Stimulated activated CD8-positive, alpha-beta memory T cell treated with anti-CD3 and anti-CD28 coated beads, Interleukin-12 subunit alpha, Interleukin-12 subunit beta, amount 100 ng/mL, for 4 hours (primary cell): ENCODE data around the gene PTPRQ.

ENCODE experiments used
- DNase-seq: peaks from one replicate; pipeline ENCODE4 v3.0.0-alpha.2; 2020; ENCODE audit warnings: low read depth

PTPRQ gene

DNA sequence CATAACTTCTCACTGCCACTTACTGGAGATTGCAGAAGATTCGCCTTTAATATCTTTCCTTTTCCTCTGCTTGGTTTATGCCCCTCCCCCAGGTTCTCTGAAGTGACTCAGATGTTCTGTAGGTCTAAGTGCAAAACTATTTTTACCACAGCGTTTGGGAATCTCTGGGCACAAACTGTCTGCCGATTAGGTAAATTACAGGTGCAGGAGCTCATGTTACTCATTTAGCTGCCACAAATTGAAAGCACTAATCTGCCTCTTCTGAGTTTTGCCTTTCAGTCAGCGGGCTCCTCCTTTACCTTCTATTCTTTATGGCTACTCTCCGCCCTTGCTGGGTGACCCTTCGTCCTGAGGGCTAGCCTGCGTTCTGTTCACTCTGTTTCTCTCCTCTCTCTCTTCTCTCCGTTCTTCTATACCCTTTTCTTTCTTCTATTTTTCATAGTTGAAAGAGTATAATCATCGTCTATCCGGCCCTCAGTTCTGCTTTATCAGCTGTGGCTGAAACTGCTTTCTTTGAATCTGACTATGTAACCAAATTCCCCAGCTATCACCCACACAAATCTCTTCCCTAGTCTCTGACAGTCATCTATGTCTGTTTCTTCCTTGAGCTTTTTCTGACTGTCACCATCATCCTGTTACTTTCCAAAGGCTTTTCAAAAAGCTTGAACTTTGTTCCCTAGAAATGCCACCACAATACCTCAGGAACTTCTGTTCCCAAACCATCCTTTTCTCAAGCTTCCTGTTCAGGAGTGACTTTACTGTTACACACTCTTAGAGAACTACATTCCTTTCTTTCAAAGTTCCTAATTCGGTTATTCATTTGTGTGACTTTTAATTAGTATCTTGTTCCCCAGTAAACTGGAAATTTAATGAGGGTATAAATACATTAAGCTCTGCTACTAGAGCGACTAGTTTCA lies 259.1 kb downstream of the PTPRQ start:
- no peak for DNase-seq

DNA sequence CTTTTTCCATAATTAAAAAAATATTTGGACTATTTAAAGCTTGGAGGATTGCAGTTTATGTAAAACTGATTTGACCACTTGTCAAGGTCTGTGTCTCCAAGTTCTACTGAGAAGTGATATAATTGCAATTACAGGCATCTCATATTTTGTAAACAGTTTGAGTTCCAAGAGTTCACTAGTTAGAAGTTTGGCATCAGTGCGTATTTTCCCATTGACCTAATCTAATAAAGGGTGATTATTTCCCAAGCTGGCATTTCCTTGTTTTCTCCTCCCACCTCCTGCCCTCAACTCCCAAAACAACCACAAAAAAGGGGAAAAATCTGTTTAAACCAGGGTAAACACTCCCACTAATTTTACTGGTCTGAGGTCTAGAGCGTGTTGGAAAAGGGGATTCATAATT lies 260.4 kb downstream of the PTPRQ start:
- DNase-seq: no peak

DNA sequence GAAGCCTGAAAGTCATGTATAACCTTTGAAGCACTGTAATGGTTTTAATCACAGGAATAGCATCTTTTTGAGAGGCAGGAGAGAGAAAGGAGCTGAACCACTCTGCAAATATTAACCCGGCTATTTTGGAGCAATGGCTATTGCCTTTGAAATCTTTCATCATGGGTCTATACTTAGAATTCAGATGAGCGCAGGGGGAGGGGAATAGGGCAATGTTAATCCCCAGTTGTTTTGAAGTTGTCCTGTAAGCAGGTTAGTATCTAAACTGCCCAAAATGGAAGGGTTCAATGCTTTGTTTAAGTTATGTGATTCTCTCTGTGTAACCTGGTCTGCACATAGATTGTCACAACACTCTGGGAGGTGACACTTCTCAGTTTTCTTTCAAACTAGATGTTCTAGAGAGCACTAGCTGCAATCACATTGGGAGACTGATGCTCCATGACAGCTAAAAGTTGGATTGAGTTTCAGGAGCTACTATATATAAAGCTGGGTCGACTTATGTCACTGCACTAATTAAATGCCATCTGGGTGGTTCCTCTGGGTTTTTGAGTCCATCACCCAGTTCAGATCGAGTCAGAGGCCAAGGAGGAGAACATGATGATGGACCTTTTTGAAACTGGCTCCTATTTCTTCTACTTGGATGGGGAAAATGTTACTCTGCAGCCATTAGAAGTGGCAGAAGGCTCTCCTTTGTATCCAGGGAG lies 263.2 kb downstream of the PTPRQ start, which contains the start of gene MYF6:
MYF6 (plus strand) TSS at position 509 of the 704 bp plus-strand sequence; CDS start at position 595, 86 bp downstream.
- DNase-seq: no peak

DNA sequence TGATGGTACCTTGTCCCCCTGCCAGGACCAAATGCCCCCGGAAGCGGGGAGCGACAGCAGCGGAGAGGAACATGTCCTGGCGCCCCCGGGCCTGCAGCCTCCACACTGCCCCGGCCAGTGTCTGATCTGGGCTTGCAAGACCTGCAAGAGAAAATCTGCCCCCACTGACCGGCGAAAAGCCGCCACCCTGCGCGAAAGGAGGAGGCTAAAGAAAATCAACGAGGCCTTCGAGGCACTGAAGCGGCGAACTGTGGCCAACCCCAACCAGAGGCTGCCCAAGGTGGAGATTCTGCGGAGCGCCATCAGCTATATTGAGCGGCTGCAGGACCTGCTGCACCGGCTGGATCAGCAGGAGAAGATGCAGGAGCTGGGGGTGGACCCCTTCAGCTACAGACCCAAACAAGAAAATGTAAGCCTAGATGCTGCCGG lies 263.8 kb downstream of the PTPRQ start:
- DNase-seq: no peak

DNA sequence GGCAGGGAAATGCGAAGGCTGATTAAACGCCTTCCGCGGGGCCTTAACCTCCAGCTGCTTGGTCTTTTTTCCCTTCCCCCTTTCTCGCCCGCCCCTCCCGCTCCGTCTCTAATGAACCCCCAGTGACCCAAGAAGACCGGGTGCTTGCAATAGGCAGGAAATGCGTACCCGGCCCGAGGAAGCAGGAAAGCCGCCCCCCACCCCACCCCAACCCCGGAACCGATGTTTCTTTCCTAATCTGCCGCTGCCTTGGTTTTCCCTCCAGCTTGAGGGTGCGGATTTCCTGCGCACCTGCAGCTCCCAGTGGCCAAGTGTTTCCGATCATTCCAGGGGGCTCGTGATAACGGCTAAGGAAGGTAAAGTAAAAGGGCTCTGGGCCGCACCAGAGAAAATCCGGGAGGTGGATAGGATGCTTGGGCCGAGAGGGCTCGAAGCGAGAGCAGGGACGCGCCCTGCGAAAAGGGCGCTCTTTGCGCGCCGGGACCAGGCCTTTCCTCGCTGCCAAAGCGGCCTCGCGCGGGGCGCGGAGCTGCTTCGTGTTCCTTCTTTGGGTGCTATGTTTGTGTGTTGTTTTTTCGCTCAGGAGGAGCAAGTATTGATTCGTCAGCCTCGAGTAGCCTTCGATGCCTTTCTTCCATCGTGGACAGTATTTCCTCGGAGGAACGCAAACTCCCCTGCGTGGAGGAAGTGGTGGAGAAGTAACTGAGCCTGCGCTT lies 264.4 kb downstream of the PTPRQ start:
- no peak for DNase-seq

DNA sequence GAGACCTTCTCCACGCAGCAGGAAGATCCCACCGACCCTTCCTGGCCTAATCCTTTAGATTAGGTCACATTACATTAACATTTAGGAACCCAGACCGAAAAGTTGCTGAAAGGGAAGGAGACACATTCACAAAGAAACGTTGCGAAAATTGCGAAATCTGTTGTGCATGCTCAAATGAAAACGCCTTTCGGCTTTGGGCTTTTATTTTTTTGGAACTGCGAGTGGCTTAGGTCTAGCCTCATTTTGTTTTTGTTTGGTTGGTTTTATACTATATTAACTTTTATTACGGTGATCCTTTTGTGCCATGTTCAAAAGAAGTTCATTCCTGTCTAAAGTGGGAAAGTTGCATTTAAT lies 264.9 kb downstream of the PTPRQ start:
- no peak for DNase-seq

DNA sequence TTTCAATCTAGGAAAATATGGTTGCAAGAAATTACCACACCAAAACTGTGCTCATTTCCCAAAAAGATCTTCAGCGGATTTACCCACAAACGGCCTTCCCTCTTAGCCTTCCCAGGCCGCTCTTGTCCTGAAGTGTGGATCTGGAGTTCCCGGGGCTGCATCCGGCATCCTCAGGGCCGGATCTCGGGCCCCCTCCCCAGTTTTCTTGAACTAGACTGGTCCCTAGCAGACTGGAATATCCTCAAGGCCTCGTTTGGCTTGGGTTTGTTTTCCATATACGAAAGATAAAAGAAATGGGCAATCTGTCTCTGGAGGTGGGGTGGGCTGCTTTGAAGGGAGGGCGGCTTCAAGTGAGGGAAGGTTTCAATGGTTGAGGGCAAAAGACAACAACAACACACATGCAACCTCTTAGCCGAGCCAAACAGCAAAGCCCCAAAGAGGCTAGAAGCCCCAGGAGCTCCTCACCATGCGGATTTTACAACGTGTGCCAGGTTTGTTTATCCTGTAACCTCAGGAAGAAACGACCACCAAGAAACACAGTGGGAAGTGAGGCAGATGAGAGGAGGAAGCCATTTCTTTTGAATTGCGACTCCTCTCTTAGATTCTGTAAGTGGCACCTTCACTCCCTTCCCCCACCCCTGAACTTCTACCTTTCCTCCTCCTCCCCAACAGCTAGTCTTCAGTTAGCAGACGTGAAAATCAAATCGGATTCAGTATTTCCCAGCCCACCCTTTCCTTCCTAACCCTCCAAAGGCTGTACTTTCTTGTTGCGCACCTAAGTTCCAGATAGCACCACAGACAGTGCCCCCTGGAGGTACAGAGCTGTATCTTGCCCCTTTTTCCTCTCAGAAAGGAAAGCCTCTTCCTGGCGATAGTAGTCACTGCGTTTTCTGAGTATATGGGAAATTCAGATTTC lies 266.0 kb downstream of the PTPRQ start:
- no peak for DNase-seq

DNA sequence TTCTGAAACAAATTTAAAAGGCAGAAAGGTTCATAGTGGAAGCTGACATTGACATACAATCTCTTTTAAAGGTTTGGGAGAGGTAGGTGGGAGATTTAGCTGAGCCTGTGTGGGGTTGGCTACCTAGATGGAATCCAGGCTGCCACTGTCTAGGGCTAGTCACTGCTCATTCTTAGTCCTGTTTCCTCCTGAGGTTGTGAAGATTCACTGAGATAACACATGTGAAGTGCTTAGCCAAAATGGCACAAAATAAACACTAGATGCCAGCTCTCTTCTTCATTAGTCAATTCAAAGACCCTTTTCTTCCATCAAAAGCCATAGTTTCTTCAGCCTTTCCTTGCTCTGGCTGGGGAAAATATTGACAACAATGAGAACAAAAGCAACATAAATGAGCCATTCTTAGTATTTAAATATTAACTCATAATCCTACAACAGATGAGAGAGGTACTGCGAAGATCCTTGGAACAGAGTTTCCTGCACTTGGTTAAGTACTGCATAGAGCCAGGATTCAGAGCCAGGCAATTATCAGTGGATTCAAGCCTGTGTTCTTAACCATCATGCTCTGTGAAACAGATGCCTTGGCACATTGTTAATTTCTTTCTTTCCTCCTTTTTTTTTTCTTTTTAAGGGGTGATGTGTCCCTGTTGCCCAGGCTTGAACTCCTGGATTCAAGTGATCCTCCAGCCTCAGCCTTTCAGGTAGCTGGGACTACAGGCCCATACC lies 266.9 kb downstream of the PTPRQ start:
- no peak for DNase-seq

DNA sequence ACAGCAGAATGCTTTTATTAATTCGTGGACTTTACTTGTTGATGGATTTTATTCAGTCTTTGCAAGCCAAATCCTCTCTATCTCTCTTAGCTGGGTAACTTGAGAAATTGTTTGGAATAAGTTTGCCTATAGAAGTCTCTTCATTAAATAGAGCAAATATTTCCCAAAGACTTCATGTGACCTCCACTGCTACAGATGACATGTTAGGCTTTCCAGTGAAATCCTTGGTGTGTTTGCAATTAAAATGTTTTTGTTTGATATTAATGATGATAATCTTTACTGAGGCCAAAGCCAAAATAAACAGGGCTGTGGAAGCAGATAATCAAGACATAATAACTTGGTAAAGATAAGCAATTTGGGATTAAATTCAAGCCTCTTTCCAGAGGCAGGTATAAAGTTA lies 267.8 kb downstream of the PTPRQ start:
- DNase-seq: no peak

DNA sequence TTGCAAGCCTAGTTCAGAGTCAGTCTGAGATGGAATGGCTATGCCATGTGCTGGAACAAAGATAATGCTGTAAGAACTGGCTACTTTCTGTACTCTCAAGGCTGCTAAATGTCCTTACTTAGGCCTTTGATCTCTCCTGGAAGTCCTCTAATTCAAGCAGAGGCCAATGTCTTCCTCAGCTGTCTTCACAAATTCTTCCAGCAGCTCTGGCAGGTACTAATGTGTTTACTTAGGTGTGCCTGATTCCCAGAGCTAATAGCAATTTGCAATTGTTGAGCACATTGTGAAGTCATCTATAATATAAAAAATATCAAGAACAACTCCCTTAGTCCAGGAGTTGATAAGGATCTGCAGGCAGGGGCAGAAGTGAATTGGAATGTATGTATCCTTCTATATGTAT lies 268.8 kb downstream of the PTPRQ start:
- no peak for DNase-seq

DNA sequence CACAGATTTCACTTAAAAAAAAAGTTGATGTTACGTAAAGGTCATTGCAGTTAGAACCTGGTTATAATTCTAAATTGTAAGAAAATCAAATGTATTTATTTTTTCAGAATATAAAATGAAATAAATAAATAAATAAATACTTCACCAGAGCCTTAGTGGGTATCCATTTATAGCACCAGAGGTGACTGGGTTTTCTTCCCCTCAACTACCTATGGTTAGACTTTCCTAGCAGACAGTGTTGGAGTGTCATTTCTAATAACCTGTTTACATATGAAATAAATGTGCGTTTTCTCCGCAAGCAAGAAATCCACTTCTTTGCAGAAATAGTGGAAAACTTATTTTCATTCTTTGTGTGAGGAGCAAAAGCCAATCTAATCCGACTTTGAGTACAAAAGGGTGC lies 269.4 kb downstream of the PTPRQ start:
- DNase-seq: no peak

DNA sequence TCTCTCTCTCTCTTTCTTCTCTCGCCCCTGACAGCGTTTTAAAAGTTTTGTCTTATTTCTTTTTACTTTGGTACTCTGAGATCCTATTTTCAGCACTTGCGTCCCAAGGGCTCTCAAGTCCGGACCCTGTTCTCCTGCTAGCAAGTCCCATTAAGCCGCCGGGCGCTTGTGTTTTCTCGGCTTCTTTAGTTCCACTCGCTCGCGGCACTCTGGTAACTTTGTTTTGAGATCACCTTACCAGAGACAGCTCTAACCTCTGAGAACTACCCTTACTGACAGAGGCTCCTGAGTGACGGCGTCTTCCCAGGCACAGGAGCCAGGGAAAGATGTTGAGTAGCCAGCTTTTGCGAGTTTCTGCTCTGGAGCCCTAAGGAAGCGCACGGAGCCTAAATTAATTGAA lies 270.0 kb downstream of the PTPRQ start:
- no peak for DNase-seq

DNA sequence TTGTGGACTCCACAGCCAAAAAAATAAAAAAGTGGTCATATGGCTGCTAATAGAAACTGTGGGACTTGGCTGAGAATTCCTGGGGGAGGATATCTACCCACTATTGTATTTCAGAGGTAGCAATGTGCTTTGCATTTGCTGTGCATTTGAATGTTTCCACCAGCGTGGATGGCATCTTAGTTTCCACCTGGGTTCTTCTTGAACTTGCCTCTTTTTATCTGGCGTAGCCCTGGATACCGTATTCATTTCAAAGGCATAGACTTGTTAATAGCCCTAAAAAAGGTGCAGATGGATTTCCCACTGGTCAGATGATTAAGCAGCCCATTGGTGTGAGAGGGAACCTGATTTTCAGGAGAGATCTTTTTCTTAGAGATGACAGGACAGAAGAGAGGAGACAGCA lies 270.8 kb downstream of the PTPRQ start:
- no peak for DNase-seq

DNA sequence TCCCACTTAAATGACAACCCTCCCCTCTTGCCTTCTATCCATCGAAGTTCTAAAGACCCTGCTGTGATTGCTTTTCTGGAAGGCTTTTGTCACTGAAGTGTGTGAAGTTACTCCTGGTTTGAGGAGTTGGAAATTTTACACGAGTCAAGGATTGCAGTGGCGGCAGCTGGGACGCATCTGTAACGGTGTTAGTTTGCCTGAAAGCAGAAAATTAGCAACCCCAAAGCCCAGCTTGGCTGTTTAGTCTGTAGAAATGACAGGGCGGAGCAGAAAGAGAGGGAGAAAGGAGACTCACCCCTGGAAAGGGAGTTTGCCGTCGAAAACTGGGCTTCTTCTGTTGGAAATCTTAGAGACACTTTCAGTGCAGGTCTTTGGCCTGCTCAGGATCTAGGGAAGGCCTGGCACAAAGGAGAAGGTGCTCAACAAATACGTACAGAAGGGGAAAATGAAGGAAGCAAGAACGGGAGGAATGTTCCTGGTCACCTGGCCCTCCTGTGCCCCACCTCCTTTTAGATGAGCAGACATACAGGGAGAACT lies 271.7 kb downstream of the PTPRQ start:
- no peak for DNase-seq

DNA sequence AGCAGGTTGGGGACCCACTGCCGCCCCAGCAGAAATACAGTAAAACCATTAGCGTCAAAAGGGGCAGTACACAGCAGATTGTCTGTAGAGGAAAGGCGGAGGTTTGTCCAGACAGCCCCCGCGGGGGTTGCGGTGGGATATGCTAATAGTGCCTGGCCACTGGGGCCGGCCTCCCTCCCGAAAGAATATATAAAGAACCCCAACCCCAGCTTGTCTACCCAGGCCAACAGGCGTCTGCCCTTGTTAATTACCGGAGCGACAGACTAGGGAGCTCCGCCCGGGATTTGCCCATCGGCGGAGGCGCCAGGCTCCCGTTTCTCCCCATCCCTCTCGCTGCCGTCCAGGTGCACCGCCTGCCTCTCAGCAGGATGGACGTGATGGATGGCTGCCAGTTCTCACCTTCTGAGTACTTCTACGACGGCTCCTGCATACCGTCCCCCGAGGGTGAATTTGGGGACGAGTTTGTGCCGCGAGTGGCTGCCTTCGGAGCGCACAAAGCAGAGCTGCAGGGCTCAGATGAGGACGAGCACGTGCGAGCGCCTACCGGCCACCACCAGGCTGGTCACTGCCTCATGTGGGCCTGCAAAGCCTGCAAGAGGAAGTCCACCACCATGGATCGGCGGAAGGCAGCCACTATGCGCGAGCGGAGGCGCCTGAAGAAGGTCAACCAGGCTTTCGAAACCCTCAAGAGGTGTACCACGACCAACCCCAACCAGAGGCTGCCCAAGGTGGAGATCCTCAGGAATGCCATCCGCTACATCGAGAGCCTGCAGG lies 272.8 kb downstream of the PTPRQ start, which contains the start of gene MYF5:
MYF5 (plus strand) TSS at position 217 of the 774 bp plus-strand sequence; CDS start at position 369, 152 bp downstream.
- no peak for DNase-seq

DNA sequence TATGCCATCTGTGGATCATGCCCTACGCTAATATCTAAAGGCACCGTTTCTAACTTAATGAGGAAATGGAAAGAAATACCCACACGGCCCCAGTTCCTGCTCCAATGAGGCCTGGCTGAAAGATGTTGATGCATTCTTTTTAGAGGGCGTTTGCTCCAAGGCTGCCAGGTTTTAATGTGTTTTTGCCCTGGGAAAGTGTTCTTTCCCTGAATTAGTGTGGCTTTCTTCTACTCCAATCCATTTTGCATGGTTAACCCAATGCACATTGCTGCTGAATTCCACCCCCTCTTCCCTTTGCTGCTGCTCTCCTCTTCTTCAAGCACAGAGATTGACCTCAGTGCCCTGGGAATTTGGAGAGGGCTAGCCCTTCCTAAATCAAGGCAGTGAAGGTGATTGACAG lies 273.8 kb downstream of the PTPRQ start:
- no peak for DNase-seq

DNA sequence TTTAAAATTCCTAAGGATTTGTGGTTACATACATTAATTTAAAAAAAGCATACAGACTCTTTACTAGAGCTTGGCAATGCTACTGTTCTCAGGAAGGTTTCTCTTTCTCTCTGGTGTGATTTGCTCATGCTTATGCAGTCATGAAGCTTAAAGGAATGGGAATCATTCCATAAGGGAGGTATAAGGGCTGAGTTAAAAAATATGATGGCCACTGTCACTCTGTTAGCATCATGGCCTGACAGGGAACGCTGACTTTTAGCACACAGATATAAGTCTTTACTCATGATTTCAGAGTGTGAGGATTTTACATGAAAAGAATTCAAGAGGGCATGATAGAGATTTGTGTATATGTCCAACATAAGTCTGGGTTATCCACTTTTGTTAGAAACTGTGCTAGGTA lies 276.5 kb downstream of the PTPRQ start:
- no peak for DNase-seq

DNA sequence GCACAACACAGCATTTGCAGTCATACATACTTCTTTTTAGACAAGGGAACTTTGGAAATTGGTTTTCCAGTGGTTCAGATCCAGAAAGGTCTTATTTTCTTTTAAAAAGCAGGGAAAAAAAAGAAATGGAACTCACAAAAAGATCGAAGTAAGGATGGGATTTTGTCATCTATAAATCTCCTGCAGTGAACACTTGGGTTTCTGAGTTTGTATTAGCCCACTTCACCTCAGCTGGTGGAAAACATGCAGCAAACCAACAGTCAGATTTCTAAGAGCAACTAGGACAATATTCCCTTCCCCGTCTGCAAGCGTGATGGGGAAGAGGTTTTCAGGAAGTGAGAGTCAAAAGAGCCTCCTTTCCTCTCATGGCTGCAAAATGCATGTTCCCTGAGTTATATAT lies 277.3 kb downstream of the PTPRQ start:
- DNase-seq: no peak
